ENCODE data around the gene KTN1. TPM values are rescaled to one million over a fixed set of nuclear protein-coding genes. Genes with fewer than 3 reads are reported as not detected.

KTN1 gene
- total RNA-seq, 4 donors from 2014 or later: 57.8 to 123 (median 106) TPM

DNA sequence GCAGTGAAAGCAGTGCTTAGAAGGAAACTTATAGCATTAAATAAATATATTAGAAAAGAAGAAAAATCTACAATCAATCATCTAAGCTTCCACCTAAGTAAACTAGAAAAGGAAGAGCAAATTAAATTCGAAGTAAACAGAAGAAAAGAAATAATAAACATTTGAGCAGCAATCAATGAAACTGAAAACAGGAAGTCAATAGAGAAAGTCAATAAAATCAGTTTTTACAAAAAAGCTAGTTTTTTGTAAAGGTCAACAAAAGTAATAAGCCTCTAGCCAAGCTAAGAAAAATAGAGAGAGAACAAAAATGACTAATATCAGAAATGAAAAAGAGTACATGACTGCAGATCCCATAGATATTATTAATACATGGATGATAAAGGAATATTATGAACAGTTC lies 34.2 kb upstream of the KTN1 start:
- intact Hi-C loops (cut with DNase I): no loop called here
- no peaks in the 10 kb centered on the region for H3K36me3 ChIP-seq
- no peak overlapping the region for H3K4me3 ChIP-seq
- 74% methylated on average over 1 of the region's 1 CpG for WGBS, 2 donors
- no peaks in the 10 kb centered on the region for H3K27me3 ChIP-seq
- H3K27ac ChIP-seq: no peak overlapping the region
- TF ChIP-seq, protein P1, sequence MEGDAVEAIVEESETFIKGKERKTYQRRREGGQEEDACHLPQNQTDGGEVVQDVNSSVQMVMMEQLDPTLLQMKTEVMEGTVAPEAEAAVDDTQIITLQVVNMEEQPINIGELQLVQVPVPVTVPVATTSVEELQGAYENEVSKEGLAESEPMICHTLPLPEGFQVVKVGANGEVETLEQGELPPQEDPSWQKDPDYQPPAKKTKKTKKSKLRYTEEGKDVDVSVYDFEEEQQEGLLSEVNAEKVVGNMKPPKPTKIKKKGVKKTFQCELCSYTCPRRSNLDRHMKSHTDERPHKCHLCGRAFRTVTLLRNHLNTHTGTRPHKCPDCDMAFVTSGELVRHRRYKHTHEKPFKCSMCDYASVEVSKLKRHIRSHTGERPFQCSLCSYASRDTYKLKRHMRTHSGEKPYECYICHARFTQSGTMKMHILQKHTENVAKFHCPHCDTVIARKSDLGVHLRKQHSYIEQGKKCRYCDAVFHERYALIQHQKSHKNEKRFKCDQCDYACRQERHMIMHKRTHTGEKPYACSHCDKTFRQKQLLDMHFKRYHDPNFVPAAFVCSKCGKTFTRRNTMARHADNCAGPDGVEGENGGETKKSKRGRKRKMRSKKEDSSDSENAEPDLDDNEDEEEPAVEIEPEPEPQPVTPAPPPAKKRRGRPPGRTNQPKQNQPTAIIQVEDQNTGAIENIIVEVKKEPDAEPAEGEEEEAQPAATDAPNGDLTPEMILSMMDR (IDR thresholded peaks at IDR 0.05): no peak
- no peak for TF ChIP-seq POLR2A (IDR thresholded peaks at IDR 0.05)
- no peaks in the 10 kb centered on the region for H3K9me3 ChIP-seq
- peaks cover 0 to 12% (median 0%) of the 10 kb centered on the region in 3 donors for H3K4me1 ChIP-seq
- no peak for DNase-seq

DNA sequence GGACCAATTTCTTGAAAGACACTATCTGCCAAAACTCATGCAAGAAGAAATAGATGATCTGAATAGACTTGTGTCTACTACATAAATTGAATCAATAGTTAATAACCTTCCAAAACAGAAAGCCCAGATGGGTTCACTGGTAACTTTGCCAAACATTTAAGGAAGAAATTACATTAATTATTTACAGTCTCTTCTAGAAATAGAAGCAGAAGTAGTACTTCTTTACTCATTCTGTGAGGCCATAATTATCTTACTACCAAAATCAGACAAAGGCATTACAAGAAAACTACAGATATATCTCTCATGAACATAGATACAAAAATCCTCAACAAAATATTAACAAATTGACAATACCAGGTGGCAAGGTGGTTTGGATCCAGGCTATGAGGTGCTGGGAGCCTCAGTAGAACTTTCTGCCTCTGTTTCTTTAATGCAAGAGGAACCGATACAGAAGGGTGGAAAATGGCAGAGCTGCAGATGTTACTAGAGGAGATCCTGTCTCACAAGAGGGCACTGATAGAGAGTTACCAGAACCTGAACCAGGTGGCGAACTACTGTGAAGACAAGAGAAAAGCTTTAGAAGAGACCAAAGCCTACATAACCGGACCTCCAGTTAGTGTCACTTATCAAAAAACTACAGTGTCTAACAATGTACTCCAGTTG lies 33.7 kb upstream of the KTN1 start:
- Histone ChIP-seq H3K27ac (no peak overlapping the region), H3K36me3 (no peaks in the 10 kb centered on the region), H3K27me3 (no peaks in the 10 kb centered on the region), H3K4me3 (no peak overlapping the region), H3K9me3 (no peaks in the 10 kb centered on the region), H3K4me1 (peaks cover 0 to 8% (median 0%) of the 10 kb centered on the region in 3 donors)
- TF ChIP-seq, protein P1 (IDR thresholded peaks at IDR 0.05): no peak
- no peak for TF ChIP-seq POLR2A (IDR thresholded peaks at IDR 0.05)
- intact Hi-C loops (cut with DNase I): no loop called here
- 90 to 94% methylated on average over 3 of the region's 3 CpGs for WGBS, 2 donors
- no peak for DNase-seq

DNA sequence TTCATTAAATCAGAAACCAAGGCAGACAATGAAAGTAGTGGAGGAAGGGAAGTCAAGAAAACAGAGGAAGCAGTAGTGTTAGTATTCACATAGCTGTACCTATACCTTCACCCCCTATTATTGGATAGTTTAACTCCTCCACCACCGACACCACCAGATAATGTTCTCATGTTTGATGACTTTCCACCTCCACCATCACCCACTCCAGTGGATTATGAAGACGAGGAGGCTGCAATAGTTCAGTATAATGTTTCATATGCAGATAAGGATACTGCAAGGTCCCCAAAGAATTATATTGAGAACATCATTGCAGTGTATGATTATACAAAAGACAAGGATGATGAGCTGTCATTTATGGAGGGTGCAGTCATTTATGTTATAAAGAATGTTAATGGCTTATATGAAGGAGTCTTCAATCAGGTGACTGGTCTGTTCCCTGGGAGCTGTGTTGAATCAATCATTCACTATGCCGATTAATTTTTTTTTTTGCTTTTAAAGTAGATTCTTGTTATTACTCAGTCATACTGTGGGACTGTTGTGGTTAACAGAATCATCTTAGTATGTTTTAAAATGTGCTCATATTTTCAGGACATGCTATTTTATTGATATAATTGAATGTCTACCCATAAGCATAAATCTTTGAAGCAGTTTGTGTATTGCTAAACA lies 32.2 kb upstream of the KTN1 start:
- intact Hi-C loops (cut with DNase I): no loop called here
- H3K4me3 ChIP-seq: no peak overlapping the region
- no peaks in the 10 kb centered on the region for H3K27me3 ChIP-seq
- no peaks in the 10 kb centered on the region for H3K9me3 ChIP-seq
- 87 to 92% methylated on average over 3 of the region's 3 CpGs for WGBS, 2 donors
- no peaks in the 10 kb centered on the region for H3K36me3 ChIP-seq
- peaks cover 0 to 8% (median 0%) of the 10 kb centered on the region in 3 donors for H3K4me1 ChIP-seq
- H3K27ac ChIP-seq: no peak overlapping the region
- no peak for DNase-seq
- TF ChIP-seq, protein P1 (IDR thresholded peaks at IDR 0.05): no peak
- TF ChIP-seq POLR2A (IDR thresholded peaks at IDR 0.05): no peak

DNA sequence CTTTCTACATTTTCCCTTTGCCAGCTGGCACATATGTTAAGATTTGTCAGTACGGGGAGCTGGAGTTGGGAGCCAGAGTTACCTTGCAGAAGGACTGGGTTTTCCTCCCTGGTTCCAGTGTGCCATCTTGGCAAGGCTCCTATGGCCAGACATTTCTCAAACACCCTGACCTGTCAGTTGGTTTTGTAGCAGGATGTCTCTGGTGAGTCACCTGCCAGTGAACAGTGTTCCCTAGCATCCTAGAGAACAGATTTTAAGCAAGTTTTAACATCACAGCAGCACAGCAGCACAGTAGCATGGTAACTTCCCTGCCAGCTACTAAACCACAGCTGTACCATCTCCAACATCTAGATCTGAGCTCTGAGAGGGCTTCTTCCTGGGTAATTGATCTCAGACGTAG lies 26.2 kb upstream of the KTN1 start:
- WGBS, 2 donors: 14 to 53% methylated on average over 2 of the region's 2 CpGs
- no peak for DNase-seq
- TF ChIP-seq, protein P1 (IDR thresholded peaks at IDR 0.05): no peak
- Histone ChIP-seq H3K4me1 (peaks cover 0 to 14% (median 7%) of the 10 kb centered on the region in 3 donors), H3K9me3 (no peaks in the 10 kb centered on the region), H3K36me3 (no peaks in the 10 kb centered on the region), H3K27me3 (no peaks in the 10 kb centered on the region), H3K4me3 (no peak overlapping the region), H3K27ac (no peak overlapping the region)
- intact Hi-C loops (cut with DNase I): no loop called here

DNA sequence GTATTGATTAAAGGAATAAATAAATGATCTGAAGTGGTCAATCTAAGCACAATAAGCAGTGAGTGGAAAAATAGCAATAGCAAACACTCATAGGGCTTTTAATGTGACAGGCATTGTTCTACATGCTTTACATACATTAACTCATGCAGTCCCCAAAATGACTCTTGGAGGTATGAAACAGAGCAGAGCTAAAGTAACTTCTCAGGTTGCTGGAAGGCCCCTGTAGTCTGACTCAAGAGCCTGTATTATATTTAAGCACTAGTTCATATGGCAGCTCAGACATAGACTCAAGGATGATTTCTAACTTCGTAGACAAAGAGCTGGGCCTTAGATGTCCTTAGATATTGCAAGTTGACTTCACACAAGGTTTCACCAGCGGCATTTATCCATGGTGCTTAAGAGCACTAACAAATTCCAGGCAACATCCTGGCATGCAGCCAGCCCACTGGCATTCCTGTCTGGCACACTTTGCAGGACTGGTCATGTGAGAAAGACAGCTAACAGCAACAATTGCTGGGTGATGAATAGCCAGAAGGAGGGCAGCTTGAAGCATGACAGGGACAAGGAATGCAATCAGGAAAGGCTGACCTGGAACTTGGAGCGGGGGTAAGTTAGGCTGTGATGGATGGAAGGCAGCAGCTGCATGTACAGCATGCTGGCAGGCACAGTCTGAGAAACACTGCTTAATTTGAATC lies 22.9 kb upstream of the KTN1 start:
- TF ChIP-seq, protein P1 (IDR thresholded peaks at IDR 0.05): no peak
- no peak for TF ChIP-seq POLR2A (IDR thresholded peaks at IDR 0.05)
- intact Hi-C loops (cut with DNase I): no loop called here
- Histone ChIP-seq H3K4me3 (no peak overlapping the region), H3K36me3 (no peaks in the 10 kb centered on the region), H3K9me3 (no peaks in the 10 kb centered on the region), H3K27me3 (no peaks in the 10 kb centered on the region), H3K4me1 (peaks cover 0 to 14% (median 7%) of the 10 kb centered on the region in 3 donors), H3K27ac (no peak overlapping the region)
- WGBS, 2 donors: 26% methylated on average over 3 of the region's 3 CpGs
- no peak for DNase-seq
